ENCODE data around the gene KIF22. TPM values are rescaled to one million over a fixed set of nuclear protein-coding genes. Genes with fewer than 3 reads are reported as not detected.

The KIF22 gene
- polyA plus RNA-seq, 2 of the 4 experiments (the other 2 are of a cell fraction), result 64.3 to 73.7 TPM

DNA sequence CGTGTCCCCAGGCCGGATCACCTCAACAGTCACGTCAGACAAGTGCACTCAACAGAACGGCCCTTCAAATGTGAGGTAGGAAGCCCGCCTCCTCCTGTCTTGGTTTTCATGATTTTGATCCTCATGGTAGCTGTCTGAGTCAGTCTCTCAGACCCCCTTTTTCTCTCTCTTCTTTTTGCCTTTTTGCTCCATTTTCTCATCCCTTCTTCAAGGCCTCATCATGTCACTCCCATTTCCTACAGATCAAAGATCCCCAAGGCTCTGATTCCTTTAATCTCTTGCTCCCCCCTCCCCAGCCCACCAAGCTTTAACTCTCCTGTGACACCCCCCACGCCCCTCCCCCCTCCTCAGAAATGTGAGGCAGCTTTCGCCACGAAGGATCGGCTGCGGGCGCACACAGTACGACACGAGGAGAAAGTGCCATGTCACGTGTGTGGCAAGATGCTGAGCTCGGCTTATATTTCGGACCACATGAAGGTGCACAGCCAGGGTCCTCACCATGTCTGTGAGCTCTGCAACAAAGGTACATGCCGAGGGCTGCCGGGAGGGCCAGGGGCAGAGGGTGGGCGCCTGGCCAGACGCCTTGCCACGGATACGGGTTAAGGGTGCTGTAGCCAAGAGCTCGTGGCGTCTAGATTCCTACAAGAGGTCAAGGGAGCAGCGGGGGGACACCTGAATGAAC, 17.8 kb downstream of the KIF22 start:
- Histone ChIP-seq H3K4me1 (peaks cover 52% of the 10 kb centered on the region), H3K27ac (peak overlapping the region; percentile 98 to 99), H3K4me2 (peak overlapping the region; percentile 94), H3K9me3 (no peaks in the 10 kb centered on the region), H3K4me3 (peak overlapping the region; percentile 90)
- ATAC-seq (no peak), FAIRE-seq (no peak), DNase-seq (ENCODE audit: low read depth in 1 of 2, low spot score in 1 of 2) (no peak)
- CTCF ChIA-PET, result interaction anchor here (0.6 to 24.4 kb wide), 29 partner anchors 10 to 233 kb away, joined by 3 to 568 read pairs (median 4); partner anchors contain the start of genes ASPHD1, C16orf92, KIF22 and MVP
- POLR2A ChIA-PET, result interaction anchor here (1.1 to 3.7 kb wide), 6 partner anchors 8 to 91 kb away, joined by 3 to 25 read pairs (median 8); partner anchors contain the start of genes KIF22, MVP, PAGR1 and SEZ6L2
- TF ChIP-seq MAFK (IDR thresholded peaks at IDR 0.05; ENCODE audit: partially characterized antibody), result peak; percentile 87
- TF ChIP-seq, protein P1, sequence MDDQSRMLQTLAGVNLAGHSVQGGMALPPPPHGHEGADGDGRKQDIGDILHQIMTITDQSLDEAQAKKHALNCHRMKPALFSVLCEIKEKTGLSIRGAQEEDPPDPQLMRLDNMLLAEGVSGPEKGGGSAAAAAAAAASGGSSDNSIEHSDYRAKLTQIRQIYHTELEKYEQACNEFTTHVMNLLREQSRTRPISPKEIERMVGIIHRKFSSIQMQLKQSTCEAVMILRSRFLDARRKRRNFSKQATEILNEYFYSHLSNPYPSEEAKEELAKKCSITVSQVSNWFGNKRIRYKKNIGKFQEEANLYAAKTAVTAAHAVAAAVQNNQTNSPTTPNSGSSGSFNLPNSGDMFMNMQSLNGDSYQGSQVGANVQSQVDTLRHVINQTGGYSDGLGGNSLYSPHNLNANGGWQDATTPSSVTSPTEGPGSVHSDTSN (IDR thresholded peaks at IDR 0.05), result no peak
- TF ChIP-seq CHD4 (IDR thresholded peaks at IDR 0.05; ENCODE audit: borderline replicate concordance), result no peak
- WGBS (ENCODE audit: missing lambda C conversion rate), result 46% methylated on average over 24 of the region's 25 CpGs

DNA sequence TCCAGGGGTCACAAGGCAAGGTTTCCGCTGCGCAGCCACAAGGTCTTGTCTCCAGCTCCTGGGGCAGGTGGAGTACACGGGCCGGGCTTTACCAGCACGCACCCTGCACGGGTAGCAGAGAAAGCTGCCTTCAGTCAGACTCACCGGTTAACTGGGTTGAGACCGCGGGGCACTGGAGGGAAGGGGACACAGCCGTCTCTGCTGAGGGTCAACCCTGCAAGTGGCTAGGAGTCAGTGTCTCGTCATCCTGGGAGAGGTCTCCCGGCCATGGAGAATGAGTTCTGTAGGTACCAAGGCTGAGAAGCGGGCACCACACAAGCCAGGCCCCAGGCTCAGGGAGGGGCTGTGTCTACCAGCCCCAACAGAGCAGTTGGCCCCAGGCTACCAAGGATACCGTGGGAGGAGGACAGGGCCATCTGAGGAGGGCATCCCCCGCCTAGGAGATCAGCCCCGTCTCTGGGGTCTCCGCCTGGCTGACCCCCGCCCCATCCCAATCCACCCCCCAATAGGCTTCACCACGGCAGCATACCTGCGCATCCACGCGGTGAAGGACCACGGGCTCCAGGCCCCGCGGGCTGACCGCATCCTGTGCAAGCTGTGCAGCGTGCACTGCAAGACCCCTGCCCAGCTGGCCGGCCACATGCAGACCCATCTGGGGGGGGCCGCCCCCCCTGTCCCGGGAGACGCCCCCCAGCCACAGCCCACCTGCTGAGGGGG, 18.6 kb downstream of the KIF22 start:
- DNase-seq (ENCODE audit: low read depth in 1 of 2, low spot score in 1 of 2) (no peak), FAIRE-seq (no peak), ATAC-seq (no peak)
- no peaks in the 10 kb centered on the region for H3K9me3 ChIP-seq
- peak overlapping the region in 1 of 2 experiments; percentile 98; a peak in 2 of 6 replicates for H3K27ac ChIP-seq
- H3K4me1 ChIP-seq, result peaks cover 44% of the 10 kb centered on the region
- ChIA-PET CTCF (interaction anchor here (1.0 to 24.4 kb wide), 8 partner anchors 10 to 233 kb away, joined by 3 to 568 read pairs (median 9); partner anchors contain the start of genes KIF22, MVP, PAGR1 and TLCD3B), POLR2A (interaction anchor here (3.7 kb wide), 1 partner anchor 19 kb away, joined by 25 read pairs; the partner anchor contains the start of gene KIF22)
- TF ChIP-seq, protein P2, sequence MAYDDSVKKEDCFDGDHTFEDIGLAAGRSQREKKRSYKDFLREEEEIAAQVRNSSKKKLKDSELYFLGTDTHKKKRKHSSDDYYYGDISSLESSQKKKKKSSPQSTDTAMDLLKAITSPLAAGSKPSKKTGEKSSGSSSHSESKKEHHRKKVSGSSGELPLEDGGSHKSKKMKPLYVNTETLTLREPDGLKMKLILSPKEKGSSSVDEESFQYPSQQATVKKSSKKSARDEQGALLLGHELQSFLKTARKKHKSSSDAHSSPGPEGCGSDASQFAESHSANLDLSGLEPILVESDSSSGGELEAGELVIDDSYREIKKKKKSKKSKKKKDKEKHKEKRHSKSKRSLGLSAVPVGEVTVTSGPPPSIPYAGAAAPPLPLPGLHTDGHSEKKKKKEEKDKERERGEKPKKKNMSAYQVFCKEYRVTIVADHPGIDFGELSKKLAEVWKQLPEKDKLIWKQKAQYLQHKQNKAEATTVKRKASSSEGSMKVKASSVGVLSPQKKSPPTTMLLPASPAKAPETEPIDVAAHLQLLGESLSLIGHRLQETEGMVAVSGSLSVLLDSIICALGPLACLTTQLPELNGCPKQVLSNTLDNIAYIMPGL (CRISPR knock-in tag; IDR thresholded peaks at IDR 0.05; ENCODE audit: borderline replicate concordance), result no peak
- TF ChIP-seq EHF (CRISPR knock-in tag; IDR thresholded peaks at IDR 0.05) (no peak), RFX5 (IDR thresholded peaks at IDR 0.05) (no peak), MAFK (IDR thresholded peaks at IDR 0.05; ENCODE audit: partially characterized antibody) (no peak), JUNB (IDR thresholded peaks at IDR 0.05) (no peak), NPAS2 (CRISPR knock-in tag; IDR thresholded peaks at IDR 0.05; ENCODE audit: borderline replicate concordance) (no peak), RNF2 (IDR thresholded peaks at IDR 0.05; ENCODE audit: borderline replicate concordance, low read depth) (no peak), EP300 (IDR thresholded peaks at IDR 0.05) (no peak), HEYL (CRISPR knock-in tag; IDR thresholded peaks at IDR 0.05) (no peak)
- TF ChIP-seq, protein P3, sequence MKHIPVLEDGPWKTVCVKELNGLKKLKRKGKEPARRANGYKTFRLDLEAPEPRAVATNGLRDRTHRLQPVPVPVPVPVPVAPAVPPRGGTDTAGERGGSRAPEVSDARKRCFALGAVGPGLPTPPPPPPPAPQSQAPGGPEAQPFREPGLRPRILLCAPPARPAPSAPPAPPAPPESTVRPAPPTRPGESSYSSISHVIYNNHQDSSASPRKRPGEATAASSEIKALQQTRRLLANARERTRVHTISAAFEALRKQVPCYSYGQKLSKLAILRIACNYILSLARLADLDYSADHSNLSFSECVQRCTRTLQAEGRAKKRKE (CRISPR knock-in tag; IDR thresholded peaks at IDR 0.05; ENCODE audit: low read depth), result no peak
- no peak overlapping the region; the same call in 2 of the 3 replicates for H3K4me3 ChIP-seq
- WGBS (ENCODE audit: missing lambda C conversion rate), result 86% methylated on average over 14 of the region's 31 CpGs
- H3K4me2 ChIP-seq, result peak overlapping the region; percentile 94

DNA sequence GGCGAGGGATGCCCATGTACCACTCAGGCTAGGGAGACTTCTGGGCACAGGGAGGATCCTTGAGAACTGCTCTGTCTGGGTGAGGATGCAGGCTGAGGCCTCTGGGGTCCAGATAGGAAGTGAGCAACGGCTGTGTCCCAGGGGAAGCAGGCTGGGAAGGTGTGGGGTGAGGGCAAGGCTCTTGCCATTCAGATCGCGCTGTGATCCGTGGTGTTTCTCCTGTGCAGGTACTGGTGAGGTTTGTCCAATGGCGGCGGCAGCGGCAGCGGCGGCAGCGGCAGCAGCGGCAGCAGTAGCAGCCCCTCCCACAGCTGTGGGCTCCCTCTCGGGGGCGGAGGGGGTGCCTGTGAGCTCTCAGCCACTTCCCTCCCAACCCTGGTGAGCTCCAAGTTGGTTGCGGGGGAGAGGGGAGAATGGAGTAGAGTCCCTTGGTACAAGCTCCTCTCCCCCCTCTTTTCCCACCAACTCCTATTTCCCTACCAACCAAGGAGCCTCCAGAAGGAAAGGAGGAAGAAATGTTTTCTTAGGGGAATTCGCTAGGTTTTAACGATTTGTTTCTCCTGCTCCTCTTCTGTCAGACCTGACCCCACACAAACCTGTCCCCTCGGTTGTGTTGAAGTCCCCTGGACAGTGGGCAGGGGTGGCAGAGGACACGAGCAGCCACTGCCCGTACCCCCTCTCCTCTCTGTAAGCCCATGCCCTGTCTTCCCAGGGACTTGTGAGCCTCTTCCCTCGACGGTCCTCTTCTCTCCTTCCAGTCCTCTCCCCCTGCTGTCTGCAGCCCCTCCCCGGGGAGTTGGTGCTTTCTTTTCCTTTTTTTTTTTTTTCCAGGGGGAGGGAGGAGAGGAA, 19.5 kb downstream of the KIF22 start:
- ChIA-PET CTCF (interaction anchor here (1.0 to 24.4 kb wide), 3 partner anchors 9 to 35 kb away, joined by 3 to 568 read pairs (median 3); partner anchors contain the start of gene MVP), POLR2A (interaction anchor here (0.6 kb wide), 1 partner anchor 106 kb away, joined by 3 read pairs; no protein-coding TSS in a partner anchor)
- no peak for ATAC-seq
- no peak for FAIRE-seq
- peaks cover 44% of the 10 kb centered on the region for H3K4me1 ChIP-seq
- H3K9me3 ChIP-seq, result no peaks in the 10 kb centered on the region
- peak overlapping the region in 1 of 2 experiments; percentile 98; a peak in 3 of 6 replicates for H3K27ac ChIP-seq
- WGBS (ENCODE audit: missing lambda C conversion rate), result 70% methylated on average over 22 of the region's 23 CpGs
- H3K4me3 ChIP-seq, result no peak overlapping the region
- H3K4me2 ChIP-seq, result peak overlapping the region; percentile 94
- no peak for DNase-seq (ENCODE audit: low read depth in 1 of 2, low spot score in 1 of 2)
- TF ChIP-seq FOSL2 (IDR thresholded peaks at IDR 0.05), result no peak
- no peak for TF ChIP-seq FOSL2 (CRISPR knock-in tag; IDR thresholded peaks at IDR 0.05)
- TF ChIP-seq MYC (IDR thresholded peaks at IDR 0.05; ENCODE audit: borderline replicate concordance, low read length), result no peak
- no peak for TF ChIP-seq ZFP36 (IDR thresholded peaks at IDR 0.05; ENCODE audit: borderline replicate concordance, partially characterized antibody)
- TF ChIP-seq FOXS1 (CRISPR knock-in tag; IDR thresholded peaks at IDR 0.05), result no peak
- TF ChIP-seq ZSCAN20 (CRISPR knock-in tag; IDR thresholded peaks at IDR 0.05), result no peak
- TF ChIP-seq, protein P2 (CRISPR knock-in tag; IDR thresholded peaks at IDR 0.05; ENCODE audit: borderline replicate concordance), result no peak
- no peak for TF ChIP-seq RARB (CRISPR knock-in tag; IDR thresholded peaks at IDR 0.05)
- no peak for TF ChIP-seq POLR2AphosphoS2 (conservative IDR thresholded peaks at IDR 0.05; ENCODE audit: low read length)
- no peak for TF ChIP-seq POLR2A (IDR thresholded peaks at IDR 0.05; ENCODE audit: low read length)
- TF ChIP-seq ZNF302 (CRISPR knock-in tag; IDR thresholded peaks at IDR 0.05), result no peak
- no peak for TF ChIP-seq FOSB (CRISPR knock-in tag; IDR thresholded peaks at IDR 0.05)
- TF ChIP-seq EHF (CRISPR knock-in tag; IDR thresholded peaks at IDR 0.05), result no peak
- TF ChIP-seq, protein P4, sequence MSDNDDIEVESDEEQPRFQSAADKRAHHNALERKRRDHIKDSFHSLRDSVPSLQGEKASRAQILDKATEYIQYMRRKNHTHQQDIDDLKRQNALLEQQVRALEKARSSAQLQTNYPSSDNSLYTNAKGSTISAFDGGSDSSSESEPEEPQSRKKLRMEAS (IDR thresholded peaks at IDR 0.05), result no peak
